ENCODE measurements around the gene VSTM4.

VSTM4 gene

DNA sequence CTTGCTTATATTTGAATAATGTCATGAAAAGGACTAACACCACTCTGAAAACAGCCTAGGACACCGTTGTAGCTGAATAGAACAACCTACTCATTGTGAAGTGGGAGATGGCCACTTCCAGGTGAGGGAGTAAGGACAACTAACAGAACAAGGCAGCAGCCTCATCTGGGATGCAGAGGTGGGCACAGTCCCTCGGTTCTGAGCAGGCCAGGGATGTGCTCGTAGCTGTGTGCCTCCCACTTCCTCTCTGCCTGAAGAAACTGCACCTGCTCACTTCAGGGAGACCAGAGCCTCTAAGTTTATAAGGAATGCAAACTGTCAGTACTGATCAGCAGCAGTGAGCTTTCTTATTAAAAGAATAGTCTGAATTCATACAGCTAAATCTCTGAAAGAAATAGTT lies 2.5 kb downstream of the VSTM4 start:
- H3K4me1 ChIP-seq (ENCODE audit: low read length) = no peaks in the 10 kb centered on the region
- no peak overlapping the region for H3K4me3 ChIP-seq (ENCODE audit: low read length)
- TF ChIP-seq EZH2phosphoT487 (IDR thresholded peaks at IDR 0.05; ENCODE audit: low read depth) = no peak
- TF ChIP-seq, protein P1, sequence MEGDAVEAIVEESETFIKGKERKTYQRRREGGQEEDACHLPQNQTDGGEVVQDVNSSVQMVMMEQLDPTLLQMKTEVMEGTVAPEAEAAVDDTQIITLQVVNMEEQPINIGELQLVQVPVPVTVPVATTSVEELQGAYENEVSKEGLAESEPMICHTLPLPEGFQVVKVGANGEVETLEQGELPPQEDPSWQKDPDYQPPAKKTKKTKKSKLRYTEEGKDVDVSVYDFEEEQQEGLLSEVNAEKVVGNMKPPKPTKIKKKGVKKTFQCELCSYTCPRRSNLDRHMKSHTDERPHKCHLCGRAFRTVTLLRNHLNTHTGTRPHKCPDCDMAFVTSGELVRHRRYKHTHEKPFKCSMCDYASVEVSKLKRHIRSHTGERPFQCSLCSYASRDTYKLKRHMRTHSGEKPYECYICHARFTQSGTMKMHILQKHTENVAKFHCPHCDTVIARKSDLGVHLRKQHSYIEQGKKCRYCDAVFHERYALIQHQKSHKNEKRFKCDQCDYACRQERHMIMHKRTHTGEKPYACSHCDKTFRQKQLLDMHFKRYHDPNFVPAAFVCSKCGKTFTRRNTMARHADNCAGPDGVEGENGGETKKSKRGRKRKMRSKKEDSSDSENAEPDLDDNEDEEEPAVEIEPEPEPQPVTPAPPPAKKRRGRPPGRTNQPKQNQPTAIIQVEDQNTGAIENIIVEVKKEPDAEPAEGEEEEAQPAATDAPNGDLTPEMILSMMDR (IDR thresholded peaks at IDR 0.05; ENCODE audit: low read depth, low read length) = no peak
- H3K9ac ChIP-seq (ENCODE audit: low read length) = no peak overlapping the region
- no peaks in the 10 kb centered on the region for H3K27me3 ChIP-seq (ENCODE audit: low read depth, low read length)
- H3K9me3 ChIP-seq (ENCODE audit: insufficient read depth, low read length) = no peaks in the 10 kb centered on the region
- H4K20me1 ChIP-seq (ENCODE audit: insufficient read depth, low read length) = no peaks in the 10 kb centered on the region
- no peak overlapping the region for H3K4me2 ChIP-seq (ENCODE audit: low read length)
- H3K36me3 ChIP-seq (replicated peaks; ENCODE audit: low read depth, low read length) = no peaks in the 10 kb centered on the region
- no peaks in the 10 kb centered on the region for H3K79me2 ChIP-seq (ENCODE audit: low read length)
- no peak overlapping the region for H3K27ac ChIP-seq (ENCODE audit: low read length)
- no peak overlapping the region for H2AFZ ChIP-seq (ENCODE audit: low read depth, low read length)

GRCh38 chr10:49112098-49112497 lies 3.2 kb downstream of the VSTM4 start:
- H3K79me2 ChIP-seq (ENCODE audit: low read length) = no peaks in the 10 kb centered on the region
- H3K9ac ChIP-seq (ENCODE audit: low read length) = no peak overlapping the region
- no peaks in the 10 kb centered on the region for H3K36me3 ChIP-seq (replicated peaks; ENCODE audit: low read depth, low read length)
- no peak for TF ChIP-seq EZH2phosphoT487 (IDR thresholded peaks at IDR 0.05; ENCODE audit: low read depth)
- TF ChIP-seq, protein P1 (IDR thresholded peaks at IDR 0.05; ENCODE audit: low read depth, low read length) = no peak
- no peaks in the 10 kb centered on the region for H4K20me1 ChIP-seq (ENCODE audit: insufficient read depth, low read length)
- H2AFZ ChIP-seq (ENCODE audit: low read depth, low read length) = no peak overlapping the region
- H3K27ac ChIP-seq (ENCODE audit: low read length) = no peak overlapping the region
- H3K4me1 ChIP-seq (ENCODE audit: low read length) = no peaks in the 10 kb centered on the region
- no peaks in the 10 kb centered on the region for H3K9me3 ChIP-seq (ENCODE audit: insufficient read depth, low read length)
- no peak overlapping the region for H3K4me2 ChIP-seq (ENCODE audit: low read length)
- no peaks in the 10 kb centered on the region for H3K27me3 ChIP-seq (ENCODE audit: low read depth, low read length)
- no peak overlapping the region for H3K4me3 ChIP-seq (ENCODE audit: low read length)

DNA sequence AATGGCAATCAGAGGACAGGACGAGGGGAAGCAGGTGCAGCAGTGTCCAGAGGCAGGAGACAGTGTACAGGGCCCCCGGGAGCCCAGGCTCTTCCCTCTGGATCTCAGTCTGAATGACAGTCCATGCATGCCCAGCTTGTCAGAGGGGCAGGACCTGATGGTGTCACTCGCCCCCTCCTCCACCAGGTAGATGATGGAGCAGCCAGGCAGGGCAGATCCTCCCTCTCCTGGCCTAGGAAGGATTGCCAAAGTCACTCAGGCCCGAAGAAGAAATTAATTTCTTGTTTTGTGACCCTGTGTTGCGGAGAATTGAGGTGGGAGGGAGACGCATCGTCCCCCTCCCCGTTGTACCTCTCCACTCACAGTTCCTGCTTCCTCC lies 4.0 kb downstream of the VSTM4 start:
- Histone ChIP-seq H3K9ac (ENCODE audit: low read length) (no peak overlapping the region), H3K36me3 (replicated peaks; ENCODE audit: low read depth, low read length) (no peaks in the 10 kb centered on the region), H3K9me3 (ENCODE audit: insufficient read depth, low read length) (no peaks in the 10 kb centered on the region), H2AFZ (ENCODE audit: low read depth, low read length) (no peak overlapping the region), H3K4me1 (ENCODE audit: low read length) (no peaks in the 10 kb centered on the region), H3K27ac (ENCODE audit: low read length) (no peak overlapping the region), H4K20me1 (ENCODE audit: insufficient read depth, low read length) (no peaks in the 10 kb centered on the region), H3K4me2 (ENCODE audit: low read length) (no peak overlapping the region), H3K79me2 (ENCODE audit: low read length) (no peaks in the 10 kb centered on the region), H3K4me3 (ENCODE audit: low read length) (no peak overlapping the region), H3K27me3 (ENCODE audit: low read depth, low read length) (no peaks in the 10 kb centered on the region)
- no peak for TF ChIP-seq EZH2phosphoT487 (IDR thresholded peaks at IDR 0.05; ENCODE audit: low read depth)
- TF ChIP-seq, protein P1 (IDR thresholded peaks at IDR 0.05; ENCODE audit: low read depth, low read length) = no peak

- H3K27me3 ChIP-seq (ENCODE audit: low read depth, low read length) = no peaks in the 10 kb centered on the region
- H3K4me3 ChIP-seq (ENCODE audit: low read length) = no peak overlapping the region
- no peaks in the 10 kb centered on the region for H3K9me3 ChIP-seq (ENCODE audit: insufficient read depth, low read length)
- H3K4me1 ChIP-seq (ENCODE audit: low read length) = no peaks in the 10 kb centered on the region
- no peak overlapping the region for H3K9ac ChIP-seq (ENCODE audit: low read length)
- no peaks in the 10 kb centered on the region for H3K79me2 ChIP-seq (ENCODE audit: low read length)
- TF ChIP-seq, protein P1 (IDR thresholded peaks at IDR 0.05; ENCODE audit: low read depth, low read length) = no peak
- TF ChIP-seq EZH2phosphoT487 (IDR thresholded peaks at IDR 0.05; ENCODE audit: low read depth) = no peak
- H4K20me1 ChIP-seq (ENCODE audit: insufficient read depth, low read length) = no peaks in the 10 kb centered on the region
- H3K36me3 ChIP-seq (replicated peaks; ENCODE audit: low read depth, low read length) = no peaks in the 10 kb centered on the region
- no peak overlapping the region for H3K4me2 ChIP-seq (ENCODE audit: low read length)
- H3K27ac ChIP-seq (ENCODE audit: low read length) = no peak overlapping the region
- no peak overlapping the region for H2AFZ ChIP-seq (ENCODE audit: low read depth, low read length)
Observed at GRCh38 chr10:49110684-49111319, 4.5 kb downstream of the VSTM4 start.

All from OCI-LY3 (cell line).